A549 treated with Hydrocortisone at 1 μM for 4 hours (cell line): ENCODE measurements around the gene CACNA1A. TPM values are rescaled to one million over a fixed set of nuclear protein-coding genes. Genes with fewer than 3 reads are reported as not detected.

Experiments used
- total RNA-seq: library from RNA; stranded (reverse); fragments of 200-300 nt; extraction: Qiagen RNA extraction; gene quantifications from 5 replicates; pipeline ENCODE4 v1.2.3, GENCODE V29; 2022

CACNA1A gene
- 0.03 to 0.20 TPM (median 0.07 TPM) in 4 of 5 replicates, not detected in the other for total RNA-seq

GRCh38 chr19:13506471-13506820 lies at the start of gene CACNA1A:
TSS of gene CACNA1A (minus strand) at chr19:13506479. CDS start at chr19:13506224, 255 bp downstream.

